ENCODE results near the gene MTRFR.
"Not testable (repeated sequence)": the region's sequence is repeated elsewhere in the genome, so short reads cannot be mapped to it uniquely, and the experiment has no call there.

Gene MTRFR

GRCh38 chr12:123238330-123238682 is 5.1 kb downstream of the MTRFR start:
- ATAC-seq (no peak), DNase-seq (no peak)
- H3K9me3 Mint-ChIP-seq: no peaks in the 10 kb centered on the region
- H3K4me1 Mint-ChIP-seq: peaks cover 65% of the 10 kb centered on the region
- H3K4me3 Mint-ChIP-seq: peak overlapping the region; percentile 62
- H3K36me3 Mint-ChIP-seq (ENCODE audit: low read depth): peaks cover 40% of the 10 kb centered on the region
- peaks cover under 1% of the 10 kb centered on the region for H3K27me3 Mint-ChIP-seq
- peak overlapping the region; percentile 89 for H3K27ac Mint-ChIP-seq

- no peaks in the 10 kb centered on the region for H3K27me3 Mint-ChIP-seq
- no peak for DNase-seq
- no peak overlapping the region for H3K4me3 Mint-ChIP-seq
- peaks cover 36% of the 10 kb centered on the region for H3K36me3 Mint-ChIP-seq (ENCODE audit: low read depth)
- H3K27ac Mint-ChIP-seq: no peak overlapping the region
- no peaks in the 10 kb centered on the region for H3K9me3 Mint-ChIP-seq
- peaks cover 65% of the 10 kb centered on the region for H3K4me1 Mint-ChIP-seq
- no peak for ATAC-seq
These were observed 5.7 kb downstream of the MTRFR start for GRCh38 chr12:123238961-123239360.

- Mint-ChIP-seq H3K27ac (peak overlapping the region; percentile 77), H3K27me3 (no peaks in the 10 kb centered on the region), H3K4me1 (peaks cover 59% of the 10 kb centered on the region), H3K4me3 (peak overlapping the region; percentile 18), H3K36me3 (ENCODE audit: low read depth) (peaks cover 31% of the 10 kb centered on the region), H3K9me3 (no peaks in the 10 kb centered on the region)
- no peak for DNase-seq
- ATAC-seq: no peak
These were observed 9.1 kb downstream of the MTRFR start for GRCh38 chr12:123242116-123242904.

GRCh38 chr12:123243671-123244262 is 10.5 kb downstream of the MTRFR start:
- Mint-ChIP-seq H3K36me3 (ENCODE audit: low read depth) (peaks cover 41% of the 10 kb centered on the region), H3K4me1 (peaks cover 59% of the 10 kb centered on the region), H3K9me3 (no peaks in the 10 kb centered on the region), H3K4me3 (no peak overlapping the region), H3K27me3 (no peaks in the 10 kb centered on the region), H3K27ac (no peak overlapping the region)
- ATAC-seq: no peak
- DNase-seq: no peak

- H3K9me3 Mint-ChIP-seq: no peaks in the 10 kb centered on the region
- peaks cover 64% of the 10 kb centered on the region for H3K4me1 Mint-ChIP-seq
- peak overlapping the region; percentile 30 for H3K27ac Mint-ChIP-seq
- H3K27me3 Mint-ChIP-seq: no peaks in the 10 kb centered on the region
- H3K36me3 Mint-ChIP-seq (ENCODE audit: low read depth): peaks cover 46% of the 10 kb centered on the region
- no peak for ATAC-seq
- DNase-seq: no peak
- no peak overlapping the region for H3K4me3 Mint-ChIP-seq
These were observed 12.4 kb downstream of the MTRFR start for GRCh38 chr12:123245678-123246077.

GRCh38 chr12:123248129-123248528 is 14.9 kb downstream of the MTRFR start:
- Mint-ChIP-seq H3K27ac (peak overlapping the region; percentile 52), H3K4me1 (peaks cover 60% of the 10 kb centered on the region), H3K36me3 (ENCODE audit: low read depth) (peaks cover 33% of the 10 kb centered on the region)
- ATAC-seq, H3K9me3 Mint-ChIP-seq, H3K4me3 Mint-ChIP-seq, H3K27me3 Mint-ChIP-seq, DNase-seq: not testable (repeated sequence)

GRCh38 chr12:123248996-123249741 is 15.9 kb downstream of the MTRFR start:
- H3K9me3 Mint-ChIP-seq: not testable (repeated sequence)
- peaks cover 57% of the 10 kb centered on the region for H3K4me1 Mint-ChIP-seq

GRCh38 chr12:123250471-123251383 is 17.5 kb downstream of the MTRFR start:
- Mint-ChIP-seq H3K9me3 (no peaks in the 10 kb centered on the region), H3K4me3 (no peak overlapping the region), H3K4me1 (peaks cover 61% of the 10 kb centered on the region), H3K27ac (peak overlapping the region; percentile 78), H3K27me3 (no peaks in the 10 kb centered on the region), H3K36me3 (ENCODE audit: low read depth) (peaks cover 41% of the 10 kb centered on the region)
- DNase-seq (no peak), ATAC-seq (no peak)

More at GRCh38 chr12:123248996-123249741, 15.9 kb downstream of the MTRFR start:
- ATAC-seq, H3K4me3 Mint-ChIP-seq, DNase-seq, H3K27me3 Mint-ChIP-seq: not testable (repeated sequence)
- Mint-ChIP-seq H3K27ac (peak overlapping the region; percentile 78), H3K36me3 (ENCODE audit: low read depth) (peaks cover 39% of the 10 kb centered on the region)

- no peak for ATAC-seq
- Mint-ChIP-seq H3K4me1 (peaks cover 53% of the 10 kb centered on the region), H3K36me3 (ENCODE audit: low read depth) (peaks cover 41% of the 10 kb centered on the region), H3K9me3 (no peaks in the 10 kb centered on the region), H3K4me3 (no peak overlapping the region), H3K27ac (peak overlapping the region; percentile 78), H3K27me3 (no peaks in the 10 kb centered on the region)
- DNase-seq: no peak
These were observed 18.3 kb downstream of the MTRFR start for GRCh38 chr12:123251403-123252076.

- ATAC-seq, DNase-seq, H3K27ac Mint-ChIP-seq, H3K27me3 Mint-ChIP-seq, H3K9me3 Mint-ChIP-seq, H3K4me3 Mint-ChIP-seq: not testable (repeated sequence)
- peaks cover 47% of the 10 kb centered on the region for H3K4me1 Mint-ChIP-seq
- peaks cover 40% of the 10 kb centered on the region for H3K36me3 Mint-ChIP-seq (ENCODE audit: low read depth)
These were observed 19.1 kb downstream of the MTRFR start for GRCh38 chr12:123252365-123252764.

- peak overlapping the region; percentile 35 for H3K27ac Mint-ChIP-seq
- no peaks in the 10 kb centered on the region for H3K9me3 Mint-ChIP-seq
- no peak for DNase-seq
- no peaks in the 10 kb centered on the region for H3K27me3 Mint-ChIP-seq
- no peak for ATAC-seq
- peaks cover 28% of the 10 kb centered on the region for H3K36me3 Mint-ChIP-seq (ENCODE audit: low read depth)
- H3K4me1 Mint-ChIP-seq: peaks cover 33% of the 10 kb centered on the region
- H3K4me3 Mint-ChIP-seq: no peak overlapping the region
These were observed 20.6 kb downstream of the MTRFR start for GRCh38 chr12:123253641-123254459.

- DNase-seq (no peak), ATAC-seq (peak; percentile 56)
- Mint-ChIP-seq H3K36me3 (ENCODE audit: low read depth) (peaks cover 28% of the 10 kb centered on the region), H3K4me1 (peaks cover 33% of the 10 kb centered on the region), H3K4me3 (no peak overlapping the region), H3K27ac (peak overlapping the region; percentile 75), H3K27me3 (no peaks in the 10 kb centered on the region), H3K9me3 (no peaks in the 10 kb centered on the region)
These were observed 21.7 kb downstream of the MTRFR start for GRCh38 chr12:123254853-123255446.

GRCh38 chr12:123258593-123258992 is 25.4 kb downstream of the MTRFR start:
- ATAC-seq: no peak
- Mint-ChIP-seq H3K4me3 (no peak overlapping the region), H3K9me3 (no peaks in the 10 kb centered on the region), H3K36me3 (ENCODE audit: low read depth) (peaks cover 38% of the 10 kb centered on the region), H3K27me3 (no peaks in the 10 kb centered on the region), H3K4me1 (peaks cover 15% of the 10 kb centered on the region), H3K27ac (peak overlapping the region; percentile 27)
- no peak for DNase-seq

Measured in activated naive CD8-positive, alpha-beta T cell treated with anti-CD3 and anti-CD28 coated beads, Interleukin-2, amount 50 U/mL, for 24 hours (primary cell).